OCI-LY3 (cell line): ENCODE data around the gene CUX1.
"Not testable (repeated sequence)": the region's sequence is repeated elsewhere in the genome, so short reads cannot be mapped to it uniquely, and the experiment has no call there.

Experiments used
- H2AFZ ChIP-seq: fragments of 200-600, 300-600 bp; shearing (Covaris generic); 2 replicates; pipeline ENCODE4 v1.6.0; 2014; ENCODE audit warnings: antibody characterized with exemption, low read depth, low read length
- H3K27ac ChIP-seq: fragments of 200-600, 300-600 bp; sonication (generic); 2 replicates; pipeline ENCODE4 v1.5.1; 2014; ENCODE audit warnings: mild to moderate bottlenecking, low read length, moderate library complexity, mixed read lengths
- H3K27me3 ChIP-seq: fragments of 200-600, 300-600 bp; sonication (generic); 2 replicates; pipeline ENCODE4 v1.6.1; 2014; ENCODE audit warnings: low read depth, low read length, mixed read lengths
- H3K36me3 ChIP-seq: fragments of 200-600, 300-600 bp; sonication (generic); replicated peaks from 2 replicates; pipeline ENCODE3; 2014; ENCODE audit warnings: low read depth, low read length, mixed read lengths
- H3K4me1 ChIP-seq: fragments of 300-600, 200-600 bp; sonication (generic); 2 replicates; pipeline ENCODE4 v1.6.1; 2014; ENCODE audit warnings: low read length, mixed read lengths
- H3K4me2 ChIP-seq: fragments of 200-600, 300-600 bp; sonication (generic); 2 replicates; pipeline ENCODE4 v1.6.1; 2014; ENCODE audit warnings: low read length, mixed read lengths
- H3K4me3 ChIP-seq: fragments of 300-600, 200-600 bp; sonication (generic); 2 replicates; pipeline ENCODE4 v1.5.1; 2014; ENCODE audit warnings: antibody characterized with exemption, mild to moderate bottlenecking, low read length, moderate library complexity
- H3K79me2 ChIP-seq: fragments of 300-600, 200-600 bp; shearing (Covaris generic); 2 replicates; pipeline ENCODE4 v1.6.1; 2014; ENCODE audit warnings: mild to moderate bottlenecking, low read length, mixed read lengths
- H3K9ac ChIP-seq: fragments of 300-600, 200-600 bp; shearing (Covaris generic); 2 replicates; pipeline ENCODE4 v1.6.0; 2014; ENCODE audit warnings: mild to moderate bottlenecking, low read length, moderate library complexity
- H3K9me3 ChIP-seq: fragments of 200-600, 300-600 bp; shearing (Covaris generic); 2 replicates; pipeline ENCODE4 v1.6.1; 2014; ENCODE audit warnings: low read length, mixed read lengths; ENCODE audit not compliant: insufficient read depth
- H4K20me1 ChIP-seq: fragments of 200-600, 300-600 bp; sonication (generic); 2 replicates; pipeline ENCODE4 v1.6.1; 2016; ENCODE audit warnings: low read length, mixed read lengths; ENCODE audit not compliant: insufficient read depth
- EZH2phosphoT487 ChIP-seq: fragments of 200-600 bp; shearing (Covaris generic); IDR thresholded peaks from 2 replicates; pipeline ENCODE4 v1.6.1; 2018; ENCODE audit warnings: antibody characterized with exemption, mixed run types, low read depth
- TF ChIP-seq, protein P1 (sequence below): fragments of 200-600, 300-600 bp; sonication (generic); IDR thresholded peaks from 2 replicates; pipeline ENCODE4 v1.5.1; 2014; ENCODE audit warnings: antibody characterized with exemption, low read length, low read depth

Gene CUX1

DNA sequence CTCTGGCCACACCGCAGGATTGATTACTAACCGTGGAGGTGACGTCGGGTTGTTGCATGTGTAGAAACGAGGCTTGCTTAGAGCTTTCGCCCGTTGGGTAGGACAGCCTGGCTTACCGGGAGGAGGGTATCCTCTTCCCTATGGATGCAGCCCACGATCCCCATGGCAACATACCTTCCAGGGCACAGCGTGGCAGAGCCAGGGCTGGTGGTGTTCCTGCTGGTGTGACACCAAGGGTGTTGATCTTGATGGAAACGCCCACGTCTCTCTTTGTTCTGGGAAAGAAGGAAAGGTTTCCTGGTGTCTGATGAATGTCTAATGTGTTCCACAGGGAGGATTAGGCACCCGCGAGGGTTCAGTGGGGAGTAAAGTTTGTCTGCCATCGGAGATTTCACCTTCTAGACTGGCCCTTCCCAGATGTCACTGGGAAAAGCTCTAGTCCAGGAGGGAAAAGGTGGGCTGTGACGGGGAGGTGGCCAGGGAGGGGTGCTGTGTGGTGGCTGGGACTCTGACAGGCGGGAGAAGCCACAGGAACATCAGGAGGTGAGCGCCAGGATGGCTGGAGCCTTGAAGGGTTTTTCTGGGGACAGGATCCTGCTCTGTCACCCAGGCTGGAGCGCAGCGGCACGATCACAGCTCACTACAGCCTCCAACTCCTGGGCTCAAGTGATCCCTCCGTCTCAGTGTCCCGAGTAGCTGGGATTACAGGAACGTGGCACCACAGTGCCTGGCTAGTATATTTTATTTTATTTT lies 102.1 kb downstream of the CUX1 start:
- Histone ChIP-seq H4K20me1 (peaks cover 49% of the 10 kb centered on the region), H3K9me3 (no peaks in the 10 kb centered on the region), H3K4me2 (no peak overlapping the region), H2AFZ (no peak overlapping the region), H3K36me3 (peaks cover 25% of the 10 kb centered on the region), H3K4me3 (no peak overlapping the region), H3K27me3 (no peaks in the 10 kb centered on the region), H3K79me2 (peaks cover 29% of the 10 kb centered on the region), H3K9ac (no peak overlapping the region), H3K4me1 (no peaks in the 10 kb centered on the region), H3K27ac (no peak overlapping the region)
- no peak for TF ChIP-seq EZH2phosphoT487
- TF ChIP-seq, protein P1, sequence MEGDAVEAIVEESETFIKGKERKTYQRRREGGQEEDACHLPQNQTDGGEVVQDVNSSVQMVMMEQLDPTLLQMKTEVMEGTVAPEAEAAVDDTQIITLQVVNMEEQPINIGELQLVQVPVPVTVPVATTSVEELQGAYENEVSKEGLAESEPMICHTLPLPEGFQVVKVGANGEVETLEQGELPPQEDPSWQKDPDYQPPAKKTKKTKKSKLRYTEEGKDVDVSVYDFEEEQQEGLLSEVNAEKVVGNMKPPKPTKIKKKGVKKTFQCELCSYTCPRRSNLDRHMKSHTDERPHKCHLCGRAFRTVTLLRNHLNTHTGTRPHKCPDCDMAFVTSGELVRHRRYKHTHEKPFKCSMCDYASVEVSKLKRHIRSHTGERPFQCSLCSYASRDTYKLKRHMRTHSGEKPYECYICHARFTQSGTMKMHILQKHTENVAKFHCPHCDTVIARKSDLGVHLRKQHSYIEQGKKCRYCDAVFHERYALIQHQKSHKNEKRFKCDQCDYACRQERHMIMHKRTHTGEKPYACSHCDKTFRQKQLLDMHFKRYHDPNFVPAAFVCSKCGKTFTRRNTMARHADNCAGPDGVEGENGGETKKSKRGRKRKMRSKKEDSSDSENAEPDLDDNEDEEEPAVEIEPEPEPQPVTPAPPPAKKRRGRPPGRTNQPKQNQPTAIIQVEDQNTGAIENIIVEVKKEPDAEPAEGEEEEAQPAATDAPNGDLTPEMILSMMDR = no peak

DNA sequence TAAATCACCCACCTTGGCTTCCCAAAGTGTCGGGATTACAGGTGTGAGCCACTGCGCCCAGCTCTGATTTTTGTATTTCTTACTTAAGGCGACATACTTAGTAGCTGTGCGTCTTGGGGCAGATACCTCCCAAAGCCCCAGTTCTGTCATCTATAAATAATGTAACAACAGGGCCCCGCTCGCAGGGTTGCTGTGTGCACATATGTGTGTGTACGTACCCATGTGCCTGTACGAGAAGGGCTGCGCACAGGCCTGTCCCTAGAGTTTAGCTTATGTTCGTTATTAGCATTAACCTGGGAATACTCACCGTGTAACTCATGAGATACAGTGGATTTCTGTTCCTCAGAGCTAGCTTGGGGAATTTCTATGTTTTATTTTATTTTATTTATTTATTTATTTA lies 103.6 kb downstream of the CUX1 start:
- peaks cover 32% of the 10 kb centered on the region for H3K79me2 ChIP-seq

DNA sequence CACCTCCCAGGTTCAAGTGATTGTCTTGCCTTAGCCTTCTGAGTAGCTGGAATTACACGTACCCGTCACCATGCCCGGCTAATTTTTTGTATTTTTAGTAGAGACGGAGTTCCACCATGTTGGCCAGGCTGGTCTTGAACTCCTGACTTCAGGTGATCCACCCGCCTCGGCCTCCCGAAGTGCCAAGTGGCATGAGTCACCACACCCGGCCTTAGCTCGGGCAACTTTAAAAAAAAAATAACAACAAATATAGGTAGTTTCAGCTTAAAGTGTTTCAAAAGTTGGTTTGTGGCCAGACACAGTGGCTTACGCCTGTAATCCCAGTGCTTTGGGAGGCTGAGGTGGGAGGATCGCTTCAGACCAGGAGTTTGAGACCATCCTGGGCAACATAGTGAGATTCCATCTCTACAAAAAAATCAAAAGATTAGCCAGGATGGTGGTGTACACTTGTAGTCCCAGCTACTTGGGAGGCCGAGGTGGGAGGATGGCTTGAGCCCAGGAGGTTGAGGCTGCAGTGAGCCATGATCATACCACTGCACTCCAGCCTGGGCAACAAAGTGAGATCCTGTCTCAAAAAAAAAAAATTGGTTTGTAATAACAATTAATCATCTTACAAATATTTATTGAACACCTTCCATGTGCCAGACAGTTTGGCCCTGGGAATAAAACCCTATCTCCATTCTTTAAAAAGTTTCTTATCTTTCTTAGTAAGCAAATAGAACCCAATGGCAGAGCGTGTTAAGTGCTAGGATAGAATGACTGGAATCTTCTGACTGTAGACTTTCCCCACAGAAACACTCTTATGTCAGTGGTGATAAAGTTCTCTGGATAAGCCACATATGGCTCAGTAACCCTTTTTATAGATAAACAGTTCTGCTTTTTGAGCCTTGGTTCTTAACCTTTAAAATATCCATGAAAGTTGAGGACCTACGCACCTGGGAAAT lies 104.4 kb downstream of the CUX1 start:
- peaks cover 32% of the 10 kb centered on the region for H3K79me2 ChIP-seq

More for the DNA sequence above, 103.6 kb downstream of the CUX1 start:
- Histone ChIP-seq H3K4me2 (no peak overlapping the region), H4K20me1 (peaks cover 46% of the 10 kb centered on the region), H3K27ac (no peak overlapping the region), H3K36me3 (peaks cover 25% of the 10 kb centered on the region), H3K4me3 (no peak overlapping the region), H2AFZ (no peak overlapping the region), H3K4me1 (no peaks in the 10 kb centered on the region), H3K9ac (no peak overlapping the region), H3K27me3 (no peaks in the 10 kb centered on the region), H3K9me3 (no peaks in the 10 kb centered on the region)
- TF ChIP-seq EZH2phosphoT487 = no peak
- TF ChIP-seq, protein P1 = no peak

DNA sequence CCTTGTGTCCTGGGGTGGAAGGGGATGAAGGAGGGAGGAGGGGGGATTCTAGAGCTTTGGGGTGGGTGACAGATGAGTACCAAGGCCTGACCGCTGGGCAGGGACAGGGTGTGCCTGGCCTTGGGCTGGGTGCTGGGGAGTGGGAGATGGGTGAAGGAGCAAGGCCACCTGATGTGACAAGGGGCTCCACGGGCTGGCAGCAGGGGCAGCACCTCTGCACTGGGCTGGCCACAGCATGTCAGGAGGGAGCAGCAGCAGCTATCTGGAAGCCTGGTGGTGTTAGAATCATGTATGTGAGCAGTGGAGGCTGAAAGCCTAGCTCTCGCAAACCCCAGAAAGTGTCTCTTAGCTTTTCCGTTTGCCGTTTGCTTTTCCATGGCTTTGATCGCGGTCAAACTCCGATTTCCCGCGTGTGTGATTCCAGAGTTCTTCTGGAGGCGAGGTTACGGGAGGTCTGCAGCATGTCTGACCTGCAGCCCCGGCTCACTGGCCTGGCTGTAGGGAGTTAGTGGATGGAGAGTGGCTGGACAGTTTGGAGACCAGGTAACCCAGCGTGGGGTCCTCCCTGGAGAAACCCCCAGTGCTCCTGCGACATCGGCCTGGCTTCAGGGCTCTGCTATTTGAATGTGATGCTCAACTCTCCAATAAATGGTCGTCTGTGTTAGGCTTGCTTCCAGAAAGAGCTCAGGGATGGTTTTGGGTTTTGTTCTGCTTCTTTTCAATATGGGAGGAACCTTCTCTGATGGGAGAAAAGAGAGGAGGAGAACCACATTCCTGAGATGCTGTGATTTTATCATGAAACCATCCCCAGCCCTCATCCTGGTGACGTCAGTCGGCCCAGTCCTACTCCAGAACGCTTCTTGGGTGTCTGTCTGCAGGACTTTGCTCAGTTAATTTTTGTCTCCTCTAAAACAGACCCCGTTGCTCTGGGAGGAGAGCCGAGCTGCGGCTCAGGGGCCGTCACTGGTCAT lies 105.5 kb downstream of the CUX1 start:
- no peak overlapping the region for H2AFZ ChIP-seq
- H3K27ac ChIP-seq = no peak overlapping the region
- TF ChIP-seq, protein P1 = no peak
- TF ChIP-seq EZH2phosphoT487 = no peak
- H3K4me3 ChIP-seq = no peak overlapping the region
- H4K20me1 ChIP-seq = peaks cover 55% of the 10 kb centered on the region
- H3K4me1 ChIP-seq = no peaks in the 10 kb centered on the region
- H3K79me2 ChIP-seq = peaks cover 32% of the 10 kb centered on the region
- no peak overlapping the region for H3K4me2 ChIP-seq
- H3K9ac ChIP-seq = no peak overlapping the region
- no peaks in the 10 kb centered on the region for H3K9me3 ChIP-seq
- H3K27me3 ChIP-seq = no peaks in the 10 kb centered on the region
- H3K36me3 ChIP-seq = peaks cover 15% of the 10 kb centered on the region

More for the DNA sequence above, 104.4 kb downstream of the CUX1 start:
- Histone ChIP-seq H3K36me3 (peaks cover 20% of the 10 kb centered on the region), H4K20me1 (peaks cover 49% of the 10 kb centered on the region)
- H3K27me3 ChIP-seq, H3K4me2 ChIP-seq, H3K27ac ChIP-seq, H3K9ac ChIP-seq, H3K4me3 ChIP-seq, H3K9me3 ChIP-seq, H3K4me1 ChIP-seq, H2AFZ ChIP-seq: not testable (repeated sequence)
